ENCODE data around the gene PGS1. TPM values are rescaled to one million over a fixed set of nuclear protein-coding genes. Genes with fewer than 3 reads are reported as not detected.

The PGS1 gene
- total RNA-seq, 4 donors from 2014 or later = 30.4 to 40.3 (median 39.9) TPM

- no peak for DNase-seq (ENCODE audit: low spot score in 2 of 2)
- intact Hi-C loops (cut with DNase I; ENCODE audit: low total_unique reads) = no loop called here
- 72 to 73% methylated on average over 5 of the region's 5 CpGs for WGBS, 2 donors
- TF ChIP-seq CTCF (IDR thresholded peaks at IDR 0.05) = no peak
- no peak overlapping the region for H3K4me3 ChIP-seq (ENCODE audit: low read depth, poor library complexity, severe bottlenecking)
These were observed 5.6 kb upstream of the PGS1 start for GRCh38 chr17:78372841-78373240.

- no peak overlapping the region for H3K4me3 ChIP-seq (ENCODE audit: low read depth, poor library complexity, severe bottlenecking)
- intact Hi-C loops (cut with DNase I; ENCODE audit: low total_unique reads) = no loop called here
- DNase-seq (ENCODE audit: low spot score in 2 of 2) = no peak
- TF ChIP-seq CTCF (IDR thresholded peaks at IDR 0.05) (no peak), POLR2A (IDR thresholded peaks at IDR 0.05) (no peak)
- WGBS, 2 donors = 45 to 68% methylated on average over 6 of the region's 6 CpGs
These were observed 4.3 kb upstream of the PGS1 start for GRCh38 chr17:78374189-78374588.

- DNase-seq (ENCODE audit: low spot score in 2 of 2) = peak in 1 of 2 donors; percentile 83
- H3K4me3 ChIP-seq (ENCODE audit: low read depth, poor library complexity, severe bottlenecking) = no peak overlapping the region
- WGBS, 2 donors = 78 to 82% methylated on average over 14 of the region's 14 CpGs
- TF ChIP-seq POLR2A (IDR thresholded peaks at IDR 0.05) (no peak), CTCF (IDR thresholded peaks at IDR 0.05) (no peak)
- intact Hi-C loops (cut with DNase I; ENCODE audit: low total_unique reads) = no loop called here
These were observed 3.7 kb upstream of the PGS1 start for GRCh38 chr17:78374631-78375274.

- no peak overlapping the region for H3K4me3 ChIP-seq (ENCODE audit: low read depth, poor library complexity, severe bottlenecking)
- TF ChIP-seq POLR2A (IDR thresholded peaks at IDR 0.05) = no peak
- no peak for TF ChIP-seq CTCF (IDR thresholded peaks at IDR 0.05)
- intact Hi-C loops (cut with DNase I; ENCODE audit: low total_unique reads) = no loop called here
- DNase-seq (ENCODE audit: low spot score in 2 of 2) = peak in 1 of 2 donors; percentile 85
- WGBS, 2 donors = 48 to 51% methylated on average over 9 of the region's 9 CpGs
These were observed 2.9 kb upstream of the PGS1 start for GRCh38 chr17:78375401-78376151.

- intact Hi-C loops (cut with DNase I; ENCODE audit: low total_unique reads) = no loop called here
- TF ChIP-seq POLR2A (IDR thresholded peaks at IDR 0.05) (no peak), CTCF (IDR thresholded peaks at IDR 0.05) (no peak)
- no peak for DNase-seq (ENCODE audit: low spot score in 2 of 2)
- 66 to 74% methylated on average over 5 of the region's 5 CpGs for WGBS, 2 donors
- no peak overlapping the region for H3K4me3 ChIP-seq (ENCODE audit: low read depth, poor library complexity, severe bottlenecking)
These were observed 2.3 kb upstream of the PGS1 start for GRCh38 chr17:78376161-78376560.
